ENCODE results near the gene ARHGAP15.

Gene ARHGAP15

DNA sequence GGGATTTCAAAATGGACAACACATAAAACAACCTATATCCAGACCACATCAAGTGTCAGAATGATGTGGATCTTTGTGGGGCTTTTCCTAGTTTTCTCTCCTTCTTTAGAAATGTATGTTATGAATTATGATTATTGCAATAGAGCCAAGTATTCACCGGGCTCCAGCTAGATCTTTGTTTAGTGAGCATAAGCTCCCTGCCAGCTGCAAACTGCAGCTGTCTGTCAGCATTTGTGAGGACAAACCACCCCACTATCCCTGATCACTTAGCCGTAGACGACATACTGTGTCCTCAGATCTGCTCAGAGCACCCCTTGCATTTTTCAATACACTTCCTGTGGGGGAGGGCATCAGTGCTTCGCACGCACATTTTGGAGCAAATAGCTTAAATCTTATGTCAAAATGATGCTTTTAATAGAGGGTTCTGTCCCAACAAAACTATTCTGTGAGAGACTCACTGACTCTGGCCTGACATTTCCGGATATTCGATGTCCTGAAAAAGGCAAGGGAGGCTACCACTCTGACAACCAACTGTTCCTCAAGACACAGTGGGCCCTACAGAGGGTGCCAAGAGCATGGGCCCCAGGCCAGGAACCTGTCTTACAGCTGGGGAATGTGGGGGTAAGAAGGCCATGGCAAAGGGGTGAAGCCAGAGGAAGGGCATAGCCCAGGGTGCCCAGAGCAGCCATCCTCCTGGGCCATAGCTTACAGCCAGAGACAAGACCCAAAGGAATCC lies 346.0 kb downstream of the ARHGAP15 start:
- H4K20me1 ChIP-seq (ENCODE audit: control insufficient read depth, insufficient read depth, low read depth, low read length): no peaks in the 10 kb centered on the region

DNA sequence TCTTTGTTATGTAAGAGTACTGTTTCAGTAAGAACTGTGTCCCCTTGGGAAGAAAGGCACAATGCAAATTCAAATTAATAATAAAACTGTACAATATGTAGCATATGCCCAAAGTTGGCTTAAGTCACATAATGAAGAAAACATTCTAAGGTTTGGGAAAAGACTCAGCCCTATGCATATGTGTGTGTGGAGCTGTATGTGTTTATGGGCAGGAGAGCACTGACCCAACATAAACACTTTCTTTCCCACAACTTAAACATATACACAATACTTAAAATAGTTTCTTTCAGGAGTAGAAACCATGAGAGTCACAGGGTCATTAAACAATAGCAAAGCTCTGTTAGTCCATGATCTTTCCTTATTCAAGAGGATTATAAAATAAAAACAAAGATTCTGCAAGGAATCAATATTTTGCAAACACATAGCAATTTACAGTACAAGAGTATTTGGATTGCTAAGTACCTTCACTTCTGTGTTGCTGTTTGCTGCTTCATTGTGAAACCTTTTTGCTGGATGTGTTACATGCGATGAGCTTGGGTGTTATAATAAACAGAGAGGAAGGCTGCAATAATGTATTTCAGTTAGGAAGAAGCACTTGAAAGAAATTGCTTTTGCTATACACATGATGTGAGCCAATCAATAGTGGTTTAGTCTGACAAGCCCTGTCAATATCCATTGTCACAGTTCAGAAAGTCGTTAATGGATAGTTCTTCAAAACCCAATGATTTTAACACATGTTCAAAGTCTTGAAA lies 347.3 kb downstream of the ARHGAP15 start:
- Histone ChIP-seq H3K4me1 (ENCODE audit: control insufficient read depth, low read length) (no peaks in the 10 kb centered on the region), H3K9me2 (replicated peaks; ENCODE audit: control insufficient read depth, low read length) (no peaks in the 10 kb centered on the region), H3K27me3 (ENCODE audit: control insufficient read depth, low read length) (no peaks in the 10 kb centered on the region), H3K79me2 (ENCODE audit: control insufficient read depth, low read length) (no peaks in the 10 kb centered on the region), H3K4me3 (ENCODE audit: low read length) (no peak overlapping the region), H3F3A (ENCODE audit: control insufficient read depth, insufficient read depth) (no peaks in the 10 kb centered on the region), H3K36me3 (ENCODE audit: control insufficient read depth, low read length) (no peaks in the 10 kb centered on the region), H3K4me2 (ENCODE audit: low read length) (no peak overlapping the region), H4K20me1 (ENCODE audit: control insufficient read depth, insufficient read depth, low read depth, low read length) (no peaks in the 10 kb centered on the region), H3K9me3 (ENCODE audit: control insufficient read depth, insufficient read depth, low read length) (no peaks in the 10 kb centered on the region), H3K27ac (ENCODE audit: low read depth, low read length) (no peak overlapping the region)
- no peak for TF ChIP-seq EZH2phosphoT487 (IDR thresholded peaks at IDR 0.05; ENCODE audit: borderline replicate concordance, low read length)
- TF ChIP-seq, protein P1, sequence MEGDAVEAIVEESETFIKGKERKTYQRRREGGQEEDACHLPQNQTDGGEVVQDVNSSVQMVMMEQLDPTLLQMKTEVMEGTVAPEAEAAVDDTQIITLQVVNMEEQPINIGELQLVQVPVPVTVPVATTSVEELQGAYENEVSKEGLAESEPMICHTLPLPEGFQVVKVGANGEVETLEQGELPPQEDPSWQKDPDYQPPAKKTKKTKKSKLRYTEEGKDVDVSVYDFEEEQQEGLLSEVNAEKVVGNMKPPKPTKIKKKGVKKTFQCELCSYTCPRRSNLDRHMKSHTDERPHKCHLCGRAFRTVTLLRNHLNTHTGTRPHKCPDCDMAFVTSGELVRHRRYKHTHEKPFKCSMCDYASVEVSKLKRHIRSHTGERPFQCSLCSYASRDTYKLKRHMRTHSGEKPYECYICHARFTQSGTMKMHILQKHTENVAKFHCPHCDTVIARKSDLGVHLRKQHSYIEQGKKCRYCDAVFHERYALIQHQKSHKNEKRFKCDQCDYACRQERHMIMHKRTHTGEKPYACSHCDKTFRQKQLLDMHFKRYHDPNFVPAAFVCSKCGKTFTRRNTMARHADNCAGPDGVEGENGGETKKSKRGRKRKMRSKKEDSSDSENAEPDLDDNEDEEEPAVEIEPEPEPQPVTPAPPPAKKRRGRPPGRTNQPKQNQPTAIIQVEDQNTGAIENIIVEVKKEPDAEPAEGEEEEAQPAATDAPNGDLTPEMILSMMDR (IDR thresholded peaks at IDR 0.05; ENCODE audit: low read depth, low read length, poor library complexity, severe bottlenecking): no peak

More for the DNA sequence above, 346.0 kb downstream of the ARHGAP15 start:
- Histone ChIP-seq H3F3A (ENCODE audit: control insufficient read depth, insufficient read depth) (no peaks in the 10 kb centered on the region), H3K27ac (ENCODE audit: low read depth, low read length) (no peak overlapping the region), H3K4me1 (ENCODE audit: control insufficient read depth, low read length) (no peaks in the 10 kb centered on the region), H3K36me3 (ENCODE audit: control insufficient read depth, low read length) (no peaks in the 10 kb centered on the region), H3K27me3 (ENCODE audit: control insufficient read depth, low read length) (no peaks in the 10 kb centered on the region), H3K9me2 (replicated peaks; ENCODE audit: control insufficient read depth, low read length) (no peaks in the 10 kb centered on the region), H3K4me3 (ENCODE audit: low read length) (no peak overlapping the region), H3K79me2 (ENCODE audit: control insufficient read depth, low read length) (no peaks in the 10 kb centered on the region), H3K9me3 (ENCODE audit: control insufficient read depth, insufficient read depth, low read length) (no peaks in the 10 kb centered on the region), H3K4me2 (ENCODE audit: low read length) (no peak overlapping the region)
- TF ChIP-seq EZH2phosphoT487 (IDR thresholded peaks at IDR 0.05; ENCODE audit: borderline replicate concordance, low read length): no peak
- TF ChIP-seq, protein P1 (IDR thresholded peaks at IDR 0.05; ENCODE audit: low read depth, low read length, poor library complexity, severe bottlenecking): no peak

DNA sequence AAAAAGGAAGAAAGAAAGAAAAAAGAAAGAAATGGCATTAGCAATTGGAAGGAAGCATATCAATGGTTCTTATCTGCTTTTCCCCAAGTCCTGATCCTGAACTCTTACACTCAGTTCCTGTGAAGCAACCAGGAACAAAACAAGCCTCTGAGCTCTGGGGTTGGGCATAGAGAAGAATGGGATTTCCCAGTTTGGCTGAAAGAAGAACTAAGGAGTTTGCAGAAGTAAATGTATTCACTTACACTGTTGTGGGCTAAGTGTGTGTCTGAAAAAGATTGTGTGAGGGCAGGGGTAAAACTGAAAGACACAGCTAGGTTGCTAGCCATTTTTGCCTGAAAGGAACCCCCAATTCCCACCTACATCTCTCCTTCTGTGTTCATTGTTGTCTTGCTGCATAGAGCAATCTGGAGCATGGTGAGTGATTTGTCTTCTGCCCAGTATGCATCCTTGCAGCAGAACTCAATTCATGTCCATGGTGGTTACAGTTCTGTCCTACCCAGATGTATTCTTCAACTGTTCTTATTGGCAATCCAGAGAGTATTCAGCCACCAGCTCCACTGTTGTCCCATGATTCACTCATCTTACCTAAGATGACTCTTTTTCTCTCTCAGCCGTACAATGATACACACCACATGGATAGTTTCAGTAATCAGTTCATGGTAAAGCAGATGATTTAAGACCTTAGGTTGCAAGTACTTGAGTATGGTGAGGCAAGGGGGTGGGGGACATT lies 348.7 kb downstream of the ARHGAP15 start:
- Histone ChIP-seq H3K4me3 (ENCODE audit: low read length) (no peak overlapping the region), H4K20me1 (ENCODE audit: control insufficient read depth, insufficient read depth, low read depth, low read length) (no peaks in the 10 kb centered on the region), H3K9me3 (ENCODE audit: control insufficient read depth, insufficient read depth, low read length) (no peaks in the 10 kb centered on the region), H3K27me3 (ENCODE audit: control insufficient read depth, low read length) (no peaks in the 10 kb centered on the region), H3K4me1 (ENCODE audit: control insufficient read depth, low read length) (no peaks in the 10 kb centered on the region), H3K27ac (ENCODE audit: low read depth, low read length) (no peak overlapping the region), H3K79me2 (ENCODE audit: control insufficient read depth, low read length) (no peaks in the 10 kb centered on the region), H3F3A (ENCODE audit: control insufficient read depth, insufficient read depth) (no peaks in the 10 kb centered on the region), H3K4me2 (ENCODE audit: low read length) (no peak overlapping the region), H3K9me2 (replicated peaks; ENCODE audit: control insufficient read depth, low read length) (no peaks in the 10 kb centered on the region), H3K36me3 (ENCODE audit: control insufficient read depth, low read length) (no peaks in the 10 kb centered on the region)
- TF ChIP-seq EZH2phosphoT487 (IDR thresholded peaks at IDR 0.05; ENCODE audit: borderline replicate concordance, low read length): no peak
- TF ChIP-seq, protein P1 (IDR thresholded peaks at IDR 0.05; ENCODE audit: low read depth, low read length, poor library complexity, severe bottlenecking): no peak
